B cell (primary cell): ENCODE results near the gene NET1.

ENCODE experiments used
- EZH2 ChIP-seq: IDR thresholded peaks from 2 replicates; pipeline ENCODE4 v1.6.1; 2012; ENCODE audit warnings: borderline replicate concordance, low read depth, mild to moderate bottlenecking, moderate library complexity, low read length; ENCODE audit not compliant: insufficient read depth, poor library complexity, severe bottlenecking
- TF ChIP-seq, protein P1 (sequence below): fragments of 200-600 bp; IDR thresholded peaks from one replicate; pipeline ENCODE4 v1.8.0; 2022; ENCODE audit warnings: antibody characterized with exemption, mild to moderate bottlenecking

DNA sequence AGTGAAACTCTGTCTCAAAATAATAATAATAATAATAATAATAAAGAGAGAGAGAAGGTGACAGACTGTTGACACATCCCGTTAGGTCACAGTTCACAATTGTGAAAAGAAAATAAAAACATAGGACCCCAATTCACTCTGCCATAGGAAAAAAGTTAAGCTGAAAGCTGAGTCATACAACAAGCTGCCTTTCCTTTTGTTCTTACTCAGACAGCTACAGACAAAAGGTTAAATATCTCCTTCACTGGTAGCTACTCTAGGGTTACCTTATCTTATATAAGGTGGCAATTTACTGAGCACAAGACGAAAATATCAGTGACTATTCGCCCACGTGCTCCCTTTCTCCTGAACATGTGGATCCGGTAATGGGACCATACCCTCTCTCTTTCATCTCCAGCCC lies 25.2 kb upstream of the NET1 start:
- TF ChIP-seq, protein P1, sequence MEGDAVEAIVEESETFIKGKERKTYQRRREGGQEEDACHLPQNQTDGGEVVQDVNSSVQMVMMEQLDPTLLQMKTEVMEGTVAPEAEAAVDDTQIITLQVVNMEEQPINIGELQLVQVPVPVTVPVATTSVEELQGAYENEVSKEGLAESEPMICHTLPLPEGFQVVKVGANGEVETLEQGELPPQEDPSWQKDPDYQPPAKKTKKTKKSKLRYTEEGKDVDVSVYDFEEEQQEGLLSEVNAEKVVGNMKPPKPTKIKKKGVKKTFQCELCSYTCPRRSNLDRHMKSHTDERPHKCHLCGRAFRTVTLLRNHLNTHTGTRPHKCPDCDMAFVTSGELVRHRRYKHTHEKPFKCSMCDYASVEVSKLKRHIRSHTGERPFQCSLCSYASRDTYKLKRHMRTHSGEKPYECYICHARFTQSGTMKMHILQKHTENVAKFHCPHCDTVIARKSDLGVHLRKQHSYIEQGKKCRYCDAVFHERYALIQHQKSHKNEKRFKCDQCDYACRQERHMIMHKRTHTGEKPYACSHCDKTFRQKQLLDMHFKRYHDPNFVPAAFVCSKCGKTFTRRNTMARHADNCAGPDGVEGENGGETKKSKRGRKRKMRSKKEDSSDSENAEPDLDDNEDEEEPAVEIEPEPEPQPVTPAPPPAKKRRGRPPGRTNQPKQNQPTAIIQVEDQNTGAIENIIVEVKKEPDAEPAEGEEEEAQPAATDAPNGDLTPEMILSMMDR, result no peak
- no peak for TF ChIP-seq EZH2
